GM15510 (cell line): ENCODE results near the gene GALK1.

Source experiments
- POLR2A ChIP-seq: IDR thresholded peaks from 3 replicates; pipeline ENCODE4 v1.6.1; 2011; ENCODE audit warnings: borderline replicate concordance; ENCODE audit not compliant: insufficient read length; ENCODE audit errors: extremely low read depth

Gene GALK1

GRCh38 chr17:75776386-75777295 is 11.6 kb upstream of the GALK1 start:
- peak; percentile 31 for TF ChIP-seq POLR2A

GRCh38 chr17:75774991-75775668 is 10.1 kb upstream of the GALK1 start:
- no peak for TF ChIP-seq POLR2A

GRCh38 chr17:75774471-75774990 is 9.5 kb upstream of the GALK1 start:
- no peak for TF ChIP-seq POLR2A

GRCh38 chr17:75773808-75774470 is 8.9 kb upstream of the GALK1 start:
- TF ChIP-seq POLR2A, result no peak

GRCh38 chr17:75773121-75773807 is 8.3 kb upstream of the GALK1 start:
- no peak for TF ChIP-seq POLR2A

- TF ChIP-seq POLR2A, result no peak
Measured at GRCh38 chr17:75771334-75772281, 6.6 kb upstream of the GALK1 start.

GRCh38 chr17:75769536-75769935 is 4.5 kb upstream of the GALK1 start:
- TF ChIP-seq POLR2A, result no peak

GRCh38 chr17:75767881-75768280 is 2.9 kb upstream of the GALK1 start:
- TF ChIP-seq POLR2A, result no peak

GRCh38 chr17:75765981-75766380 is 989 bp upstream of the GALK1 start:
- no peak for TF ChIP-seq POLR2A

- no peak for TF ChIP-seq POLR2A
Measured at GRCh38 chr17:75764417-75764710, 628 bp downstream of the GALK1 start.

- TF ChIP-seq POLR2A, result no peak
Measured at GRCh38 chr17:75763613-75764416, 1.2 kb downstream of the GALK1 start.

GRCh38 chr17:75763269-75763607 is 1.8 kb downstream of the GALK1 start:
- TF ChIP-seq POLR2A, result no peak
